Measurements from ENCODE around the gene CD7.

Gene CD7

GRCh38 chr17:82269882-82270500 lies 47.4 kb downstream of the CD7 start:
- no peaks in the 10 kb centered on the region for H3K9me3 ChIP-seq (ENCODE audit: low read length)
- H2AFZ ChIP-seq (ENCODE audit: low read length), result no peak overlapping the region
- H3K27me3 ChIP-seq (ENCODE audit: insufficient read depth, low read length), result peaks cover 9% of the 10 kb centered on the region
- no peaks in the 10 kb centered on the region for H4K20me1 ChIP-seq (ENCODE audit: insufficient read depth, low read length)
- 0 out of 2 replicates have a peak overlapping the region, but pooled peaks have one; percentile 2 for H3K4me2 ChIP-seq (ENCODE audit: low read length)
- H3K27ac ChIP-seq (ENCODE audit: low read depth, low read length, poor library complexity, severe bottlenecking), result no peak overlapping the region
- H3K4me3 ChIP-seq (ENCODE audit: low read depth, low read length, poor library complexity, severe bottlenecking), result no peak overlapping the region
- peaks cover 65% of the 10 kb centered on the region for H3K79me2 ChIP-seq (ENCODE audit: insufficient read depth, low read length)
- H3K4me1 ChIP-seq (ENCODE audit: insufficient read depth, low read length, severe bottlenecking), result peaks cover 38% of the 10 kb centered on the region
- H3K36me3 ChIP-seq (ENCODE audit: insufficient read depth, low read length), result peaks cover 72% of the 10 kb centered on the region
- TF ChIP-seq, protein P1, sequence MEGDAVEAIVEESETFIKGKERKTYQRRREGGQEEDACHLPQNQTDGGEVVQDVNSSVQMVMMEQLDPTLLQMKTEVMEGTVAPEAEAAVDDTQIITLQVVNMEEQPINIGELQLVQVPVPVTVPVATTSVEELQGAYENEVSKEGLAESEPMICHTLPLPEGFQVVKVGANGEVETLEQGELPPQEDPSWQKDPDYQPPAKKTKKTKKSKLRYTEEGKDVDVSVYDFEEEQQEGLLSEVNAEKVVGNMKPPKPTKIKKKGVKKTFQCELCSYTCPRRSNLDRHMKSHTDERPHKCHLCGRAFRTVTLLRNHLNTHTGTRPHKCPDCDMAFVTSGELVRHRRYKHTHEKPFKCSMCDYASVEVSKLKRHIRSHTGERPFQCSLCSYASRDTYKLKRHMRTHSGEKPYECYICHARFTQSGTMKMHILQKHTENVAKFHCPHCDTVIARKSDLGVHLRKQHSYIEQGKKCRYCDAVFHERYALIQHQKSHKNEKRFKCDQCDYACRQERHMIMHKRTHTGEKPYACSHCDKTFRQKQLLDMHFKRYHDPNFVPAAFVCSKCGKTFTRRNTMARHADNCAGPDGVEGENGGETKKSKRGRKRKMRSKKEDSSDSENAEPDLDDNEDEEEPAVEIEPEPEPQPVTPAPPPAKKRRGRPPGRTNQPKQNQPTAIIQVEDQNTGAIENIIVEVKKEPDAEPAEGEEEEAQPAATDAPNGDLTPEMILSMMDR (IDR thresholded peaks at IDR 0.05; ENCODE audit: low read length), result no peak
- no peak for TF ChIP-seq EZH2 (IDR thresholded peaks at IDR 0.05; ENCODE audit: borderline replicate concordance, low read length)
- H3F3A ChIP-seq (ENCODE audit: insufficient read depth, low read length), result no peaks in the 10 kb centered on the region
- no peak overlapping the region for H3K9ac ChIP-seq (ENCODE audit: low read length)
- H3K9me2 ChIP-seq (ENCODE audit: low read depth, low read length), result no peaks in the 10 kb centered on the region

GRCh38 chr17:82269138-82269881 lies 48.1 kb downstream of the CD7 start:
- Histone ChIP-seq H3K9ac (ENCODE audit: low read length) (no peak overlapping the region), H3K27ac (ENCODE audit: low read depth, low read length, poor library complexity, severe bottlenecking) (no peak overlapping the region), H3F3A (ENCODE audit: insufficient read depth, low read length) (no peaks in the 10 kb centered on the region), H3K4me1 (ENCODE audit: insufficient read depth, low read length, severe bottlenecking) (peaks cover 31% of the 10 kb centered on the region), H2AFZ (ENCODE audit: low read length) (no peak overlapping the region), H3K36me3 (ENCODE audit: insufficient read depth, low read length) (peaks cover 79% of the 10 kb centered on the region), H3K4me3 (ENCODE audit: low read depth, low read length, poor library complexity, severe bottlenecking) (no peak overlapping the region), H3K9me2 (ENCODE audit: low read depth, low read length) (no peaks in the 10 kb centered on the region), H3K9me3 (ENCODE audit: low read length) (no peaks in the 10 kb centered on the region), H3K79me2 (ENCODE audit: insufficient read depth, low read length) (peaks cover 65% of the 10 kb centered on the region), H3K27me3 (ENCODE audit: insufficient read depth, low read length) (peaks cover 4% of the 10 kb centered on the region), H3K4me2 (ENCODE audit: low read length) (no peak overlapping the region), H4K20me1 (ENCODE audit: insufficient read depth, low read length) (no peaks in the 10 kb centered on the region)
- no peak for TF ChIP-seq EZH2 (IDR thresholded peaks at IDR 0.05; ENCODE audit: borderline replicate concordance, low read length)
- TF ChIP-seq, protein P1 (IDR thresholded peaks at IDR 0.05; ENCODE audit: low read length), result no peak

DNA sequence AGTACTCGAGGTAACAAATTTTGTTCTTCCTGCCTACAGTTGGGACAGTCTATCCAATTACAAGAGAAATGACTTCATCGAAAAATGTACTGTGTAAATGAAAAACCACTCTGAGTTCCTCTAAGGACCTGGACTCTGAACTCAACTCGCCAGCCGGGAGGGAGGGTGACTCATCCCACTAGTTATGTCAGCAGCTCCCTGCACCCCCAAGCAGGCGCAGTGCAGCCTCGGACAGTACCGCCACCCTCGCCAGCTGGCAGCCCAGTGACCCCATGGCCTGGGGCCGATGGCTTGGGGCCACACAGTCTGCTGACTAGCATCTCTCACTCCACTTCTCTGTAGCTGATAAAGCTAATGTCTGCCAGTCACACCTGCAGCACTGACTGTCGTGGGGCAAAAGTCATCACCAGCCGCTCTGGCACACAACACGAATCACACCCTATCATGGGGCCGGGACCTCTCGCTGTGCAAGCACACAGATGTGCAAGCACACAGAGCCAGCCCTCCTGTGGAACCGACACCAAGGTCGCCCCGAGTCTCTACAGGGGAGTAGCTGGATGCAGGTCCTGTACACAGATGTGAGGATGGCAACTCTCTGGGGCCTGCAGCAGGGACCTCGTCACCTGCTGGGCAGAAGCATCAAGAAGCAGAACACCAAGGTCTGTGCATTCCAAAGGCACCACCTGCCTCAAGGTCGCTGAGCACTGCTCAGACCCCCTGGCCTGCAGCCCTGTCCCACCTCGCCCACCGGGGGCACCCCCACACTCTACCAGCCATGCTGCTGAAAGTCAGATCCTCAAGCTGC lies 49.6 kb downstream of the CD7 start:
- Histone ChIP-seq H3F3A (ENCODE audit: insufficient read depth, low read length) (no peaks in the 10 kb centered on the region), H2AFZ (ENCODE audit: low read length) (no peak overlapping the region), H3K9me3 (ENCODE audit: low read length) (no peaks in the 10 kb centered on the region), H3K9me2 (ENCODE audit: low read depth, low read length) (no peaks in the 10 kb centered on the region), H3K4me1 (ENCODE audit: insufficient read depth, low read length, severe bottlenecking) (peaks cover 23% of the 10 kb centered on the region), H3K4me2 (ENCODE audit: low read length) (no peak overlapping the region), H3K36me3 (ENCODE audit: insufficient read depth, low read length) (peaks cover 94% of the 10 kb centered on the region), H3K27ac (ENCODE audit: low read depth, low read length, poor library complexity, severe bottlenecking) (no peak overlapping the region), H3K27me3 (ENCODE audit: insufficient read depth, low read length) (no peaks in the 10 kb centered on the region), H3K9ac (ENCODE audit: low read length) (no peak overlapping the region), H3K79me2 (ENCODE audit: insufficient read depth, low read length) (peaks cover 65% of the 10 kb centered on the region), H4K20me1 (ENCODE audit: insufficient read depth, low read length) (no peaks in the 10 kb centered on the region), H3K4me3 (ENCODE audit: low read depth, low read length, poor library complexity, severe bottlenecking) (no peak overlapping the region)
- TF ChIP-seq, protein P1 (IDR thresholded peaks at IDR 0.05; ENCODE audit: low read length), result no peak
- TF ChIP-seq EZH2 (IDR thresholded peaks at IDR 0.05; ENCODE audit: borderline replicate concordance, low read length), result no peak

All from OCI-LY1 (cell line).